CD14-positive monocyte (primary cell): ENCODE measurements around the gene SPINK1. TPM values are rescaled to one million over a fixed set of nuclear protein-coding genes. Genes with fewer than 3 reads are reported as not detected.

ENCODE experiments used
- DNase-seq, 3 donors: peaks; one replicate each; pipeline ENCODE4 v3.0.0-alpha.2; 2011 to 2022
- H2AFZ ChIP-seq: 2 replicates; pipeline ENCODE4 v1.6.0; 2012; ENCODE audit warnings: mild to moderate bottlenecking, low read depth, low read length, inconsistent platforms; ENCODE audit not compliant: insufficient read depth, poor library complexity, severe bottlenecking
- H3K27ac ChIP-seq, 2 donors: 1 replicate in 1 of 2; 2 replicates in 1 of 2; pipeline ENCODE4 v1.5.1; 2012 to 2013; ENCODE audit warnings: low read length in 2 of 2, control low read depth in 1 of 2, inconsistent platforms in 1 of 2, low read depth in 1 of 2, mild to moderate bottlenecking in 1 of 2
- H3K27me3 ChIP-seq, 2 donors: one replicate each; pipeline versions ENCODE4 v1.6.0 to v1.6.1; 2011 to 2013; ENCODE audit warnings: low read length in 2 of 2; ENCODE audit not compliant: control insufficient read depth in 2 of 2, insufficient read depth in 2 of 2
- H3K36me3 ChIP-seq, 2 donors: replicated peaks in 1 of 2; 1 replicate in 1 of 2; 2 replicates in 1 of 2; pipeline versions ENCODE4 v1.5.1 to v1.6.1; 2012 to 2013; ENCODE audit warnings: low read length in 2 of 2, control low read depth in 1 of 2, inconsistent platforms in 1 of 2, mild to moderate bottlenecking in 1 of 2; ENCODE audit not compliant: insufficient read depth in 2 of 2, control insufficient read depth in 1 of 2
- H3K4me1 ChIP-seq, 2 donors: 1 replicate in 1 of 2; 2 replicates in 1 of 2; pipeline versions ENCODE4 v1.5.1 to v1.6.1; 2012 to 2013; ENCODE audit warnings: low read length in 2 of 2, control low read depth in 1 of 2, inconsistent platforms in 1 of 2, mild to moderate bottlenecking in 1 of 2, moderate library complexity in 1 of 2; ENCODE audit not compliant: insufficient read depth in 2 of 2, control insufficient read depth in 1 of 2
- H3K4me2 ChIP-seq: replicated peaks from 2 replicates; pipeline ENCODE3; 2012; ENCODE audit warnings: low read length, moderate library complexity, mild to moderate bottlenecking; ENCODE audit not compliant: poor library complexity, severe bottlenecking; ENCODE audit errors: extremely low read depth
- H3K4me3 ChIP-seq, 3 experiments: fragments of 200-600 bp in 1 of 3; sonication (generic) in 1 of 3; replicated peaks in 1 of 3; 1 replicate in 2 of 3; 2 replicates in 1 of 3; pipeline ENCODE4 v1.5.1; 2011 to 2013; ENCODE audit warnings: low read length in 3 of 3, mild to moderate bottlenecking in 3 of 3, control low read depth in 2 of 3, low read depth in 2 of 3, inconsistent platforms in 1 of 3, moderate library complexity in 1 of 3
- H3K79me2 ChIP-seq: 2 replicates; pipeline ENCODE4 v1.6.0; 2012; ENCODE audit warnings: mild to moderate bottlenecking, control low read depth, inconsistent platforms, low read length, moderate library complexity; ENCODE audit not compliant: insufficient read depth
- H3K9ac ChIP-seq: 2 replicates; pipeline ENCODE4 v1.6.0; 2017; ENCODE audit warnings: low read length, mild to moderate bottlenecking; ENCODE audit not compliant: insufficient read depth, poor library complexity, severe bottlenecking
- H3K9me3 ChIP-seq, 2 donors: replicated peaks in 1 of 2; 1 replicate in 1 of 2; 2 replicates in 1 of 2; pipeline versions ENCODE4 v1.5.1 to v1.6.1; 2012 to 2013; ENCODE audit warnings: low read length in 2 of 2, control low read depth in 1 of 2; ENCODE audit not compliant: control insufficient read depth in 1 of 2, insufficient read depth in 1 of 2
- H4K20me1 ChIP-seq: 2 replicates; pipeline ENCODE4 v1.6.0; 2012; ENCODE audit warnings: mild to moderate bottlenecking, low read length, control low read depth, moderate library complexity; ENCODE audit not compliant: insufficient read depth
- H3K27ac Mint-ChIP-seq, 7 donors: one replicate each; pipeline ENCODE4 v1.8.0; 2020; ENCODE audit warnings: mild to moderate bottlenecking in 7 of 7, mixed read lengths in 7 of 7, moderate library complexity in 6 of 7, inconsistent platforms in 2 of 7
- H3K27me3 Mint-ChIP-seq, 3 donors: one replicate each; pipeline ENCODE4 v1.8.0; 2021 to 2022; ENCODE audit warnings: low read depth in 3 of 3, mild to moderate bottlenecking in 3 of 3, mixed read lengths in 3 of 3, moderate library complexity in 3 of 3, inconsistent platforms in 1 of 3
- H3K36me3 Mint-ChIP-seq, 2 donors: one replicate each; pipeline ENCODE4 v1.8.0; 2020; ENCODE audit warnings: mixed read lengths in 2 of 2, inconsistent platforms in 1 of 2, mild to moderate bottlenecking in 1 of 2
- H3K4me1 Mint-ChIP-seq: one replicate; pipeline ENCODE4 v1.8.0; 2020; ENCODE audit warnings: mild to moderate bottlenecking, mixed read lengths
- H3K4me3 Mint-ChIP-seq, 2 donors: one replicate each; pipeline ENCODE4 v1.8.0; 2020; ENCODE audit warnings: mild to moderate bottlenecking in 2 of 2, mixed read lengths in 2 of 2, moderate library complexity in 1 of 2
- H3K9me3 Mint-ChIP-seq, 7 donors: one replicate each; pipeline ENCODE4 v1.8.0; 2020 to 2022; ENCODE audit warnings: mixed read lengths in 7 of 7, mild to moderate bottlenecking in 6 of 7, moderate library complexity in 6 of 7, inconsistent platforms in 2 of 7
- CTCF ChIP-seq: fragments of 200-600 bp; IDR thresholded peaks from one replicate; pipeline ENCODE4 v1.8.0; 2022; ENCODE audit warnings: antibody characterized with exemption, mild to moderate bottlenecking
- WGBS: methylation state at CpG from one replicate; pipeline ENCODE4 v1.1.5; 2013; ENCODE audit warnings: missing lambda C conversion rate; ENCODE audit not compliant: insufficient coverage; 5-methylcytosine and 5-hydroxymethylcytosine counted together
- intact Hi-C, 2 donors: fragments of 100-400 bp; cut with micrococcal nuclease; formaldehyde crosslinking; loops; one replicate each; pipeline versions ENCODE4 v1.15.0 to v1.15.1; 2023
- polyA plus RNA-seq, 3 donors: library from polyadenylated mRNA; depleted of rRNA in 1 of 3; unstranded in 2 of 3; stranded (reverse) in 1 of 3; fragments of 300-500 nt in 2 of 3; fragments of >200 nt in 1 of 3; fragmentation: Illumina TruSeq in 2 of 3; gene quantifications; 1 replicate in 2 of 3; 2 replicates in 1 of 3; pipeline ENCODE4 v1.2.3, GENCODE V29; 2012 to 2021

SPINK1 gene
- polyA plus RNA-seq, 3 donors: not detected

DNA sequence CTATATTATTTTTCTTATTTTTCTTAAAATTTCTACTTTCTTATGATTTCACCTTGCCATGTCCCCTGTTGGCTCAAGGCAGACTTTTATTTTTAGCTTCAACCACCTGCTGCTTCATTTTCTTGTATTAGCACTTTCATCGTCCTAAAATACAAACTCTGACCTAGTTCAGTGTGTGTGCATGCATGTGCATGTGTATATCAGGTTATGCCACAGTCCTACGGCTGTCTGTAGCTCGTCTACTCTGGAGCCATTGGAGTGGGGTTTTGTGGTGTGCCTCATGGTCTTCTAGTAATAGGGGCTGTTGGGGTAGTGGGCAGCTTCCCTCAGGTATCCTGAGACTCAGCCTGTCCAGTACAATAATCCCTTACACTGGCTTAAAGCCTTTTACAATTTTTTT lies 13.4 kb upstream of the SPINK1 start:
- Histone ChIP-seq H3K4me2 (no peak overlapping the region), H4K20me1 (no peaks in the 10 kb centered on the region), H3K4me1 (no peaks in the 10 kb centered on the region), H3K36me3 (no peaks in the 10 kb centered on the region), H3K79me2 (no peaks in the 10 kb centered on the region), H3K9ac (no peak overlapping the region), H3K9me3 (no peaks in the 10 kb centered on the region), H3K27ac (no peak overlapping the region), H3K27me3 (no peaks in the 10 kb centered on the region), H2AFZ (no peak overlapping the region), H3K4me3 (no peak overlapping the region)
- intact Hi-C loops: no loop called here
- Mint-ChIP-seq H3K36me3 (no peaks in the 10 kb centered on the region), H3K4me3 (no peak overlapping the region), H3K9me3 (no peaks in the 10 kb centered on the region), H3K4me1 (no peaks in the 10 kb centered on the region), H3K27ac (no peak overlapping the region), H3K27me3 (peaks cover 0 to 2% (median 2%) of the 10 kb centered on the region in 3 donors)
- TF ChIP-seq CTCF: no peak
- WGBS: no CpG with 5 or more reads among the region's 3 CpGs
- no peak for DNase-seq

DNA sequence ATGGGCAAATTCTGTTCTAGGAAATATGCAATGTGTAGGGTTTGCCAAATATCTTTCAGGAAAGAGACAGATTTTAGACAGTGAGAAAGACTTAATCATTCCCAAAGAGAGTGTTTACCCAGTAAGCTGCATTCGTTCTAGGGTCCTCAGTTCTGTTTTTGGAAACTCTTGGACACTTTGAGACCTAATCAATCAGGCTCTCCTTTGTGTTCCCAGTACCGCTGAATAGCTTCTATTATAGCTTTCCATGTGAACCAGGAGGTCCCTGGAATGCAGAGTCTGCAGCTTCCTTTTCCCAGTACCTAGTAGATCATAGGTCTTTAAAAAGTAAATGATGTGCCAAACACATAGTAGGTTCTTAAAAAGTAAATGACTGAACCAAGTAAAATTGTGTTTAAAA lies 11.4 kb upstream of the SPINK1 start:
- Histone ChIP-seq H3K27ac (no peak overlapping the region), H2AFZ (no peak overlapping the region)

More for the DNA sequence above, 11.4 kb upstream of the SPINK1 start:
- Histone ChIP-seq H3K9me3 (no peaks in the 10 kb centered on the region), H3K4me1 (no peaks in the 10 kb centered on the region), H3K36me3 (no peaks in the 10 kb centered on the region), H3K79me2 (no peaks in the 10 kb centered on the region), H4K20me1 (no peaks in the 10 kb centered on the region), H3K4me2 (no peak overlapping the region), H3K27me3 (no peaks in the 10 kb centered on the region), H3K9ac (no peak overlapping the region), H3K4me3 (no peak overlapping the region)
- H3K9me3 Mint-ChIP-seq: peaks cover 0 to 4% (median 0%) of the 10 kb centered on the region in 7 donors
- TF ChIP-seq CTCF: no peak
- no peak for DNase-seq
- no peak overlapping the region for H3K27ac Mint-ChIP-seq
- peaks cover 0 to 2% (median 2%) of the 10 kb centered on the region in 3 donors for H3K27me3 Mint-ChIP-seq
- H3K36me3 Mint-ChIP-seq: no peaks in the 10 kb centered on the region
- no peaks in the 10 kb centered on the region for H3K4me1 Mint-ChIP-seq
- intact Hi-C loops: no loop called here
- WGBS: 78% methylated on average over 1 of the region's 2 CpGs
- no peak overlapping the region for H3K4me3 Mint-ChIP-seq
